Measurements from ENCODE around the gene PCBD1. TPM values are rescaled to one million over a fixed set of nuclear protein-coding genes. Genes with fewer than 3 reads are reported as not detected.

PCBD1 gene
- polyA plus RNA-seq, 4 donors, result 67.3 to 178 (median 112) TPM

DNA sequence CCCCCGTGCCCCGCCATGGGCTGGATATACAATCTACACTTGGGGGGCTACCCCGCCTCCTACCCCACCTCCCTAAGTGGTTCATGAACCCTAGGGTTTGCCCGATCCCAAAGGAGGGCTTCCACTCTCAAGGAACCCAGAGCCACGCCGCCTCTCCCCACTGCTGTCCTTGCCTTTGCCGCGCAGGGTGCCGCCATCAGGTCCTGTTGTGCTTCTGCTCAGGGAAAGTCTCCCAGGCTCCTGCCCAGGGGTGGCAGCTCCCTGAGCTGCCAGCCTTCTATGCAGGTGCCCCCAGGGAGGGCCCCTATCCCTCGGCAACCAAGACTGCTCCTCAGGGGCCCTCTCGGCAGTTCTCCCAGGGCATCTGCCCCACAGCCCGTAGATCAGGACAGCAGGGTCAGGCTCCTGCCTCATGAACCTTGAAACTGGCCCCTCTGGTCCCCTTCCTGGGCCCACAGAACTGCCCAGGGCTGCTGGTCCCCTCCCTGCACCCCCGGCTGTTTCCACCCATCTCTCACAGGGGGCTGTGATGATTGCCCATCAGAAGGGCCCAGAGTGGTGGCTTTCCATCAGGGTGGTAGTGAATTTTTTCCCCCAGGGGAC is 13.0 kb upstream of the PCBD1 start:
- whole genome bisulfite sequencing, 3 donors, result 88 to 90% (median 88%) methylated on average over 13 of the region's 13 CpGs
- DNase-seq, result no peak
- FAIRE-seq, result no peak
- no peaks in the 10 kb centered on the region for H3K36me3 ChIP-seq (ENCODE audit: control insufficient read depth in 3 of 3, insufficient read depth in 2 of 3, low read depth in 1 of 3, low read length in 3 of 3)
- no peak overlapping the region for H3K4me3 ChIP-seq (ENCODE audit: low read depth in 1 of 3, low read length in 3 of 3)
- H3K4me1 ChIP-seq (ENCODE audit: control insufficient read depth in 3 of 3, insufficient read depth in 2 of 3, low read depth in 1 of 3, low read length in 2 of 3), result peaks cover 0 to 4% (median 0%) of the 10 kb centered on the region in 3 donors
- no peaks in the 10 kb centered on the region for H3K9me3 ChIP-seq (ENCODE audit: control insufficient read depth in 2 of 2, insufficient read depth in 1 of 2, low read depth in 1 of 2, low read length in 1 of 2)
- H3K27me3 ChIP-seq (ENCODE audit: control insufficient read depth in 3 of 3, insufficient read depth in 3 of 3, low read length in 3 of 3), result no peaks in the 10 kb centered on the region
- no peak overlapping the region for H3K27ac ChIP-seq (ENCODE audit: low read depth in 1 of 3, low read length in 2 of 3)

DNA sequence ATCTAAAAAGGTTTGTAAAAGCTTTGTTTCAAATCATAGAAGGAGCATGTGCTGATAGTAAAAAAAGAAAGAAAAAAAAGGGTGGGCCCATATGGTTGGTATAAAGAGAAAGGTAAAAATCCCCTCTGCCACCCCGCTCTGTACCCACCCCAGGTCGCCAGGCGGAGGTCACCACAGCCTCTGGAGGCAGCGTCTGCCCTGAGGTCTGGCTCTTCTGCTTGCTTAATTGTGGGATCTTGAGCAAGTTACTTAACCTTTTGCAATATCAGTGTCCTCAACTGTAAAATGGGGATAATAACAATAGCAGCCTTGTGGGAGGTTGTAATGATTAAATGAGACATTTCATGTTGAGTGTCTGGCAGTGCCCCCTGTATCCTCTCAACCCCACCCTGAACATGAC is 10.7 kb upstream of the PCBD1 start:
- H3K4me1 ChIP-seq (ENCODE audit: control insufficient read depth in 3 of 3, insufficient read depth in 2 of 3, low read depth in 1 of 3, low read length in 2 of 3), result peaks cover 0 to 4% (median 0%) of the 10 kb centered on the region in 3 donors
- no peak for DNase-seq
- no peak overlapping the region for H3K4me3 ChIP-seq (ENCODE audit: low read depth in 1 of 3, low read length in 3 of 3)
- no peaks in the 10 kb centered on the region for H3K36me3 ChIP-seq (ENCODE audit: control insufficient read depth in 3 of 3, insufficient read depth in 2 of 3, low read depth in 1 of 3, low read length in 3 of 3)
- peaks cover 0 to 3% of the 10 kb centered on the region in 2 donors for H3K9me3 ChIP-seq (ENCODE audit: control insufficient read depth in 2 of 2, insufficient read depth in 1 of 2, low read depth in 1 of 2, low read length in 1 of 2)
- 73 to 86% (median 76%) methylated on average over 4 of the region's 4 CpGs for WGBS, 3 donors
- no peak overlapping the region for H3K27ac ChIP-seq (ENCODE audit: low read depth in 1 of 3, low read length in 2 of 3)
- H3K27me3 ChIP-seq (ENCODE audit: control insufficient read depth in 3 of 3, insufficient read depth in 3 of 3, low read length in 3 of 3), result no peaks in the 10 kb centered on the region
- no peak for FAIRE-seq

DNA sequence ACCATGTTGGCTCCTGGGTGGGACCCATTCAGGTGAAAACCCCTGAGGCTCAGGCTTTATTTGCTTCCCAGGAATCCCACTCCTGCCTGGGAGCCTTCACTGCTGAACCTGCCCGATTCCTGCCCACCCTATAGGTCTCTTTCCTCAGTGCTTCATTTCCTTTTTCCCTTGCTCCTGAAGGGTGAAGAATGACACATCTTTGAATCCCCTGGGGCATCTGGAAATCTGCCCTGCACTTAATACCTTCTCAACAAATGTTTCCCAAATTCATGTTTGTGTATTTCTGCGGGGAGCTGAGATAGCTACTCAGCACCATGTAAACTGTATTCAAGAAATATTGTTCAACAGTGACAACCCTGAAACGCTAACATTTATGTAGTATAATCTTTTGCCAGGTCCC is 10.3 kb upstream of the PCBD1 start:
- H3K27ac ChIP-seq (ENCODE audit: low read depth in 1 of 3, low read length in 2 of 3), result no peak overlapping the region
- FAIRE-seq, result no peak
- peaks cover 0 to 3% of the 10 kb centered on the region in 2 donors for H3K9me3 ChIP-seq (ENCODE audit: control insufficient read depth in 2 of 2, insufficient read depth in 1 of 2, low read depth in 1 of 2, low read length in 1 of 2)
- peaks cover 0 to 4% (median 0%) of the 10 kb centered on the region in 3 donors for H3K4me1 ChIP-seq (ENCODE audit: control insufficient read depth in 3 of 3, insufficient read depth in 2 of 3, low read depth in 1 of 3, low read length in 2 of 3)
- H3K27me3 ChIP-seq (ENCODE audit: control insufficient read depth in 3 of 3, insufficient read depth in 3 of 3, low read length in 3 of 3), result no peaks in the 10 kb centered on the region
- 83 to 93% (median 88%) methylated on average over 3 of the region's 3 CpGs for WGBS, 3 donors
- DNase-seq, result no peak
- no peaks in the 10 kb centered on the region for H3K36me3 ChIP-seq (ENCODE audit: control insufficient read depth in 3 of 3, insufficient read depth in 2 of 3, low read depth in 1 of 3, low read length in 3 of 3)
- no peak overlapping the region for H3K4me3 ChIP-seq (ENCODE audit: low read depth in 1 of 3, low read length in 3 of 3)

DNA sequence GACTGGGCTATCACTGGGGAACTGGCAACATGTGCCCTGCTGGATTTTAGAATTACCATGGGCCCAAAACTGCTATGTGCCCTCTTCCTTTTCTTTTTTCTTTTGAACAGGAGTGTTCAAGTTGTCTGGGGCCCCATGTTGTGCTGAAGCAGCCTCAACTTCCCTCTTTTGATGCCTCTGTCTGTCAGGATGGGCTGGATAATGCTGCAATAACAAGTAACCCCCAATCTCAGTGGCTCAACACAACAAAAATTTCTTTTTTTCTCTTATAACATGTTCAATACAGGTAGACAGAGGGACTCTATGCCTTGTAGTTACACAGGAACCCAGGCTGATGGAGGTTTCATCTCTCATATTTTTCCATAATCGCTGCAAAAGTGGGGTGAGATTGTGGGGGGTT is 8.2 kb upstream of the PCBD1 start:
- 92 to 100% (median 96%) methylated on average over 1 of the region's 1 CpG for WGBS, 3 donors
- no peak for FAIRE-seq
- no peaks in the 10 kb centered on the region for H3K27me3 ChIP-seq (ENCODE audit: control insufficient read depth in 3 of 3, insufficient read depth in 3 of 3, low read length in 3 of 3)

DNA sequence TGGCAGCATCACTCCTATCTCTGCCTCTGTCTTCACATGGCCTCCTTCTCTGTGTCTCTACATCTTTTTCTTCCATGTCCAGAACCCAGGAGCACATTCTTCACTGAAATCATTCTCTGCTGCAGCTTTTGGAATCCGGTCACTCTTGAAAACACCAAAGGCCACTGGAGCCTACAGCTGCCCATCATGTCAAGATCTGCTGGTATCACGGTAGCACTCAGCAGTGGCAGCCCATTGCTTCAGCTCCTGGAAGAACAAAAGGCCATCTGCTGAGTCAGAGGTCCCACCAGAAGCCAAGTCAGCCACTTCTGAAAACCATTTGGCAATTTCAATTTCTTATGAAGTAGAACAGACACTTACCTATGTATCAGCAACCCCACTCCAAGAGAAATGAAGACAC is 6.1 kb upstream of the PCBD1 start:
- Histone ChIP-seq H3K27me3 (ENCODE audit: control insufficient read depth in 3 of 3, insufficient read depth in 3 of 3, low read length in 3 of 3) (no peaks in the 10 kb centered on the region), H3K4me3 (ENCODE audit: low read depth in 1 of 3, low read length in 3 of 3) (no peak overlapping the region), H3K9me3 (ENCODE audit: control insufficient read depth in 2 of 2, insufficient read depth in 1 of 2, low read depth in 1 of 2, low read length in 1 of 2) (peaks cover 0 to 3% of the 10 kb centered on the region in 2 donors), H3K36me3 (ENCODE audit: control insufficient read depth in 3 of 3, insufficient read depth in 2 of 3, low read depth in 1 of 3, low read length in 3 of 3) (no peaks in the 10 kb centered on the region), H3K27ac (ENCODE audit: low read depth in 1 of 3, low read length in 2 of 3) (no peak overlapping the region), H3K4me1 (ENCODE audit: control insufficient read depth in 3 of 3, insufficient read depth in 2 of 3, low read depth in 1 of 3, low read length in 2 of 3) (peaks cover 0 to 18% (median 0%) of the 10 kb centered on the region in 3 donors)
- no peak for DNase-seq
- WGBS, 3 donors, result 85 to 98% (median 92%) methylated on average over 2 of the region's 2 CpGs
- no peak for FAIRE-seq

More for the DNA sequence above, 8.2 kb upstream of the PCBD1 start:
- no peak overlapping the region for H3K27ac ChIP-seq (ENCODE audit: low read depth in 1 of 3, low read length in 2 of 3)
- no peak overlapping the region for H3K4me3 ChIP-seq (ENCODE audit: low read depth in 1 of 3, low read length in 3 of 3)
- no peak for DNase-seq
- peaks cover 0 to 3% of the 10 kb centered on the region in 2 donors for H3K9me3 ChIP-seq (ENCODE audit: control insufficient read depth in 2 of 2, insufficient read depth in 1 of 2, low read depth in 1 of 2, low read length in 1 of 2)
- peaks cover 0 to 9% (median 0%) of the 10 kb centered on the region in 3 donors for H3K4me1 ChIP-seq (ENCODE audit: control insufficient read depth in 3 of 3, insufficient read depth in 2 of 3, low read depth in 1 of 3, low read length in 2 of 3)
- no peaks in the 10 kb centered on the region for H3K36me3 ChIP-seq (ENCODE audit: control insufficient read depth in 3 of 3, insufficient read depth in 2 of 3, low read depth in 1 of 3, low read length in 3 of 3)

DNA sequence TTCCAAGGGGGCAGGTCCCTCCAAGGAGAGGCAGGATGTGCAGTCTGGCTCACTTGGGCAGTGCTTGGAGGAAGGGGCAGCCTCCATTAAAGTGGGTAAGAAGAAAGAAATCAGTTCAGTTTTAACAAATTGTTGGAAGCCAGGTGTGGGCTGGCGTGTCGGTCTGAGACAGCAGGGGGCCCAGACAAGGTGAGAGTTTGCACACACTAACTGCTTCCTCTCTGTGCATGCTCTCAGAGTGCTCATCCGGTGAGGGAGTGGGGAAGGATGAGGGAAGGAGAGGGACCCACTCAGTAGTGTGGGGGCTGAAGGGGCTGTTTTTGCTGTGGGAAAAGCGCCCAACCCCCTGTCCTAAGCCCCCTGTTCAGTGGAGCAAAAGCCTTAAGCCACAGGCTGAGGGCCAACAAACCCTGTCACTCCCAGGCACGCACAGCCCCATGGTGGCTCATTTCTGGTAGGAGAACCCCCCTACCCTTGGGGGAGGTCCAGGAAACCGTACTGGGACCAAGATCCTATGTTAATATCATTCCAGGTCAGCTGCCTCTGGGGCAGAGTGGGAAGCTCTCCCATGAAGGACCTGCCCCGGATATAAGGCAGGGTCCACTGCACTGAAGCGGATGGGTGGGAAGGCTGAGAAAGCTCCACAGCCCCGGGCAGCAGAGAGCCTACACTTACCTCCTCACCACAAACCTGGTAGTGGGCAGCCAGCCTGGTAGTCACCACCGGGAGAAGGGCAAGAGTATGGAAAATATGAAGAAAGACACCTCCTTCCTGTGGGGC is 5.1 kb upstream of the PCBD1 start:
- no peak for FAIRE-seq

DNA sequence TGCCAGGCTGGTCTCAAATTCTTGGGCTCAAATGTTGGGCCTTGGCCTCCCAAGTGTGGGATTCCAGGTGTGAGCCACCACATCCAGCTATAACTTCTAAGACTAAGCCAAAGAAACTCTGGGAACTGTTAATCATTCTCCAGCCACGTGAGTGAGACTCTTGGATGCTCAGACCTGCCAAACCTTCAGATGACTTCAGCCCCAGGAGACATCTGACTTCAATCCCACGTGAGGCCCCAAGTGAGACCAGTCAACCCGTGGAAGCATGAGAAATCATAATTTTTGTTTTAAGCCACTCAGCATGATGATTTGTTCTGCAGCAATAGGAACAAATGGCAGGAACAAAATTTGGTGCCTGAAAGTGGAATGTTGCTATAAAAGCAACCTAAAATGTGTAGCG is 4.3 kb upstream of the PCBD1 start:
- WGBS, 3 donors, result 86 to 89% (median 89%) methylated on average over 4 of the region's 4 CpGs
- peaks cover 0 to 3% of the 10 kb centered on the region in 2 donors for H3K9me3 ChIP-seq (ENCODE audit: control insufficient read depth in 2 of 2, insufficient read depth in 1 of 2, low read depth in 1 of 2, low read length in 1 of 2)
- DNase-seq (no peak), FAIRE-seq (no peak)
- H3K4me3 ChIP-seq (ENCODE audit: low read depth in 1 of 3, low read length in 3 of 3), result no peak overlapping the region
- H3K4me1 ChIP-seq (ENCODE audit: control insufficient read depth in 3 of 3, insufficient read depth in 2 of 3, low read depth in 1 of 3, low read length in 2 of 3), result peaks cover 0 to 20% (median 0%) of the 10 kb centered on the region in 3 donors
- H3K36me3 ChIP-seq (ENCODE audit: control insufficient read depth in 3 of 3, insufficient read depth in 2 of 3, low read depth in 1 of 3, low read length in 3 of 3), result no peaks in the 10 kb centered on the region
- no peak overlapping the region for H3K27ac ChIP-seq (ENCODE audit: low read depth in 1 of 3, low read length in 2 of 3)
- H3K27me3 ChIP-seq (ENCODE audit: control insufficient read depth in 3 of 3, insufficient read depth in 3 of 3, low read length in 3 of 3), result no peaks in the 10 kb centered on the region

More for the DNA sequence above, 5.1 kb upstream of the PCBD1 start:
- no peak overlapping the region for H3K27ac ChIP-seq (ENCODE audit: low read depth in 1 of 3, low read length in 2 of 3)
- 74 to 85% (median 82%) methylated on average over 10 of the region's 10 CpGs for WGBS, 3 donors
- H3K9me3 ChIP-seq (ENCODE audit: control insufficient read depth in 2 of 2, insufficient read depth in 1 of 2, low read depth in 1 of 2, low read length in 1 of 2), result peaks cover 0 to 3% of the 10 kb centered on the region in 2 donors
- peaks cover 0 to 20% (median 0%) of the 10 kb centered on the region in 3 donors for H3K4me1 ChIP-seq (ENCODE audit: control insufficient read depth in 3 of 3, insufficient read depth in 2 of 3, low read depth in 1 of 3, low read length in 2 of 3)
- H3K27me3 ChIP-seq (ENCODE audit: control insufficient read depth in 3 of 3, insufficient read depth in 3 of 3, low read length in 3 of 3), result no peaks in the 10 kb centered on the region
- H3K4me3 ChIP-seq (ENCODE audit: low read depth in 1 of 3, low read length in 3 of 3), result no peak overlapping the region
- H3K36me3 ChIP-seq (ENCODE audit: control insufficient read depth in 3 of 3, insufficient read depth in 2 of 3, low read depth in 1 of 3, low read length in 3 of 3), result no peaks in the 10 kb centered on the region
- no peak for DNase-seq

DNA sequence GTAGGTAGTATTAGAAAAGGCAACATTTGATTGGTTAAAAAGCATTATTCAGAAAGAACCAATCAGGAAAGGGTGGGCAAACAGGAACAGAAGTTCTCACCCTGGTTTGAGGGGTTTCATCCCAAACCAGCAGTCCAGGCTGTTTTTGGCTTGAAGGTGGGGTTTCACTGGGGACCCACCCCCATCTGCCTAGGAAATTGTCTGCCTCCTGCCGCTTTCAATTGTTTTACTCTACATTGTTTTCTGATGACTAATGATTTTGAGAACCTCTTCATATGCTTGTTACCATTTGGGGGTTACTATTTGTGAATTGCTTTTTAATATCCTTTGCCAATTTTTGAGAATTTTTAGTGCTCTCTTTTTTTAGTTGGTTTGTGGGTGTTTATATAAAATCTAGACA is 3.3 kb upstream of the PCBD1 start:
- Histone ChIP-seq H3K4me3 (ENCODE audit: low read depth in 1 of 3, low read length in 3 of 3) (no peak overlapping the region), H3K9me3 (ENCODE audit: control insufficient read depth in 2 of 2, insufficient read depth in 1 of 2, low read depth in 1 of 2, low read length in 1 of 2) (peaks cover 0 to 3% of the 10 kb centered on the region in 2 donors), H3K4me1 (ENCODE audit: control insufficient read depth in 3 of 3, insufficient read depth in 2 of 3, low read depth in 1 of 3, low read length in 2 of 3) (peaks cover 0 to 29% (median 2%) of the 10 kb centered on the region in 3 donors), H3K27ac (ENCODE audit: low read depth in 1 of 3, low read length in 2 of 3) (no peak overlapping the region), H3K36me3 (ENCODE audit: control insufficient read depth in 3 of 3, insufficient read depth in 2 of 3, low read depth in 1 of 3, low read length in 3 of 3) (peaks cover 0 to 5% (median 0%) of the 10 kb centered on the region in 3 donors), H3K27me3 (ENCODE audit: control insufficient read depth in 3 of 3, insufficient read depth in 3 of 3, low read length in 3 of 3) (no peaks in the 10 kb centered on the region)
- 71 to 88% (median 87%) methylated on average over 1 of the region's 1 CpG for WGBS, 3 donors
- FAIRE-seq (no peak), DNase-seq (no peak)

Measured in small intestine (tissue), 7 donors.